H1 (cell line): ENCODE results near the gene NDUFAF7. TPM values are rescaled to one million over a fixed set of nuclear protein-coding genes. Genes with fewer than 3 reads are reported as not detected.

Experiments
- CTCF ChIA-PET: fragments of 300-600 bp; sonication (Branson Sonifier 250); formaldehyde crosslinking; loops from one replicate; lab custom pipeline; 2021; ENCODE audit not compliant: partially characterized antibody; lab: Charles Lee
- POLR2A ChIA-PET: fragments of 300-600 bp; sonication (Branson Sonifier 250); formaldehyde crosslinking; loops from one replicate; lab custom pipeline; 2021; ENCODE audit warnings: inconsistent platforms; ENCODE audit not compliant: partially characterized antibody; lab: Charles Lee
- DNase-seq, 2 experiments: peaks; one replicate each; pipeline versions ENCODE4 v3.0.0 to v3.0.0-alpha.2; 2010 to 2022; ENCODE audit warnings: low spot score in 2 of 2, low read depth in 1 of 2, mixed read lengths in 1 of 2
- FAIRE-seq: peaks from 2 replicates; lab custom pipeline; 2011; peaks lifted over from hg19 to GRCh38; lab: Jason Lieb, UNC
- H2AFZ ChIP-seq: 2 replicates; pipeline ENCODE4 v1.8.1; 2012; ENCODE audit warnings: low read length, inconsistent platforms
- H2AK5ac ChIP-seq: 2 replicates; pipeline ENCODE4 v1.6.1; 2013; ENCODE audit warnings: low read depth, low read length
- H2BK120ac ChIP-seq: replicated peaks from 2 replicates; pipeline ENCODE3; 2013; ENCODE audit warnings: low read depth, low read length, inconsistent platforms
- H2BK12ac ChIP-seq: 2 replicates; pipeline ENCODE4 v1.6.1; 2013; ENCODE audit warnings: low read depth, low read length
- H2BK15ac ChIP-seq: 2 replicates; pipeline ENCODE4 v1.6.1; 2013; ENCODE audit warnings: low read length
- H2BK20ac ChIP-seq: 2 replicates; pipeline ENCODE4 v1.6.1; 2013; ENCODE audit warnings: low read length
- H2BK5ac ChIP-seq: 2 replicates; pipeline ENCODE4 v1.6.1; 2013; ENCODE audit warnings: low read depth, low read length
- H3K14ac ChIP-seq: 2 replicates; pipeline ENCODE4 v1.6.1; 2013; ENCODE audit warnings: inconsistent platforms; ENCODE audit not compliant: insufficient read length
- H3K18ac ChIP-seq: 2 replicates; pipeline ENCODE4 v1.6.1; 2013; ENCODE audit warnings: low read length; ENCODE audit errors: extremely low read depth
- H3K23ac ChIP-seq: 2 replicates; pipeline ENCODE4 v1.6.1; 2013; ENCODE audit warnings: inconsistent platforms; ENCODE audit not compliant: insufficient read length
- H3K23me2 ChIP-seq: 2 replicates; pipeline ENCODE4 v1.6.1; 2013; ENCODE audit warnings: low read depth, low read length
- H3K27ac ChIP-seq: 2 replicates; pipeline ENCODE4 v1.6.1; 2011; ENCODE audit warnings: low read depth, low read length, inconsistent platforms
- H3K27me3 ChIP-seq, 4 experiments: replicated peaks in 1 of 4; 1 replicate in 1 of 4; 2 replicates in 3 of 4; pipeline versions ENCODE4 v1.6.1 to v1.8.1; 2011 to 2013; ENCODE audit warnings: low read length in 3 of 4, mild to moderate bottlenecking in 3 of 4, inconsistent platforms in 2 of 4, mixed read lengths in 2 of 4, moderate library complexity in 1 of 4; ENCODE audit not compliant: control insufficient read depth in 3 of 4, insufficient read depth in 3 of 4; ENCODE audit errors: extremely low read depth in 1 of 4
- H3K36me3 ChIP-seq, 4 experiments: 2 replicates each; pipeline versions ENCODE4 v1.6.1 to v1.8.1; 2011 to 2013; ENCODE audit warnings: mild to moderate bottlenecking in 4 of 4, low read length in 3 of 4, moderate library complexity in 2 of 4, control low read depth in 1 of 4, inconsistent platforms in 1 of 4; ENCODE audit not compliant: insufficient read depth in 4 of 4, control insufficient read depth in 2 of 4
- H3K4ac ChIP-seq: replicated peaks from 2 replicates; pipeline ENCODE3; 2013; ENCODE audit warnings: low read length, low read depth, mixed read lengths, inconsistent platforms; ENCODE audit not compliant: insufficient read length
- H3K4me1 ChIP-seq, 4 experiments: replicated peaks in 1 of 4; 1 replicate in 1 of 4; 2 replicates in 3 of 4; pipeline versions ENCODE4 v1.6.1 to v1.8.1; 2011 to 2013; ENCODE audit warnings: low read length in 3 of 4, inconsistent platforms in 2 of 4, mixed read lengths in 1 of 4; ENCODE audit not compliant: insufficient read depth in 4 of 4, control insufficient read depth in 3 of 4
- H3K4me2 ChIP-seq, 2 experiments: 2 replicates each; pipeline versions ENCODE4 v1.6.1 to v1.8.1; 2011 to 2013; ENCODE audit warnings: low read depth in 2 of 2, low read length in 2 of 2, control low read depth in 1 of 2, inconsistent platforms in 1 of 2, mild to moderate bottlenecking in 1 of 2; ENCODE audit not compliant: insufficient read depth in 1 of 2
- H3K4me3 ChIP-seq, 4 experiments: fragments of 200-600, 300-600 bp in 1 of 4; sonication (generic), shearing (Covaris generic), sonication (Bioruptor Twin) in 1 of 4; 2 replicates each; pipeline versions ENCODE4 v1.5.1 to v1.8.1; 2011 to 2016; ENCODE audit warnings: low read length in 4 of 4, low read depth in 3 of 4, control low read depth in 2 of 4, inconsistent platforms in 2 of 4, mild to moderate bottlenecking in 2 of 4, mixed read lengths in 1 of 4, moderate library complexity in 1 of 4; ENCODE audit not compliant: insufficient read depth in 2 of 4; ENCODE audit errors: extremely low read depth in 1 of 4
- H3K56ac ChIP-seq: replicated peaks from 2 replicates; pipeline ENCODE3; 2013; ENCODE audit warnings: low read depth, mild to moderate bottlenecking, mixed read lengths, low read length, inconsistent platforms; ENCODE audit not compliant: insufficient read length
- H3K79me1 ChIP-seq: 2 replicates; pipeline ENCODE4 v1.6.1; 2013; ENCODE audit warnings: low read depth, low read length, control low read depth
- H3K79me2 ChIP-seq, 2 experiments: 2 replicates each; pipeline versions ENCODE4 v1.6.1 to v1.8.1; 2012 to 2013; ENCODE audit warnings: low read length in 2 of 2, mild to moderate bottlenecking in 2 of 2, inconsistent platforms in 1 of 2; ENCODE audit not compliant: insufficient read depth in 2 of 2, control insufficient read depth in 1 of 2
- H3K9ac ChIP-seq, 4 experiments: replicated peaks in 1 of 4; 1 replicate in 1 of 4; 2 replicates in 3 of 4; pipeline versions ENCODE4 v1.6.1 to v1.8.1; 2011 to 2013; ENCODE audit warnings: low read depth in 3 of 4, low read length in 3 of 4, control low read depth in 2 of 4, mild to moderate bottlenecking in 2 of 4, moderate library complexity in 2 of 4, inconsistent platforms in 1 of 4; ENCODE audit errors: extremely low read depth in 1 of 4
- H3K9me3 ChIP-seq, 2 experiments: 2 replicates each; pipeline versions ENCODE4 v1.6.1 to v1.8.1; 2012 to 2013; ENCODE audit warnings: mild to moderate bottlenecking in 2 of 2, moderate library complexity in 2 of 2, control low read depth in 1 of 2, inconsistent platforms in 1 of 2, low read depth in 1 of 2, low read length in 1 of 2, mixed read lengths in 1 of 2; ENCODE audit not compliant: insufficient read depth in 2 of 2
- H4K20me1 ChIP-seq, 2 experiments: replicated peaks in 1 of 2; 2 replicates each; pipeline versions ENCODE3 to v1.8.1; 2011 to 2013; ENCODE audit warnings: inconsistent platforms in 2 of 2, low read length in 2 of 2, mild to moderate bottlenecking in 1 of 2; ENCODE audit not compliant: insufficient read depth in 2 of 2, control insufficient read depth in 1 of 2
- H4K5ac ChIP-seq: 2 replicates; pipeline ENCODE4 v1.6.1; 2013; ENCODE audit warnings: low read length, low read depth, mixed read lengths, inconsistent platforms; ENCODE audit not compliant: insufficient read length
- H4K8ac ChIP-seq: 2 replicates; pipeline ENCODE4 v1.8.0; 2013; ENCODE audit warnings: mild to moderate bottlenecking, moderate library complexity, low read length, inconsistent platforms; ENCODE audit not compliant: insufficient read depth; ENCODE audit errors: extremely low read depth
- H4K91ac ChIP-seq: replicated peaks from 2 replicates; pipeline ENCODE3; 2013; ENCODE audit warnings: low read length, mixed read lengths, inconsistent platforms; ENCODE audit not compliant: insufficient read length
- BCL11A ChIP-seq, 2 experiments: IDR thresholded peaks; one replicate each; pipeline ENCODE4 v1.6.1; 2011; ENCODE audit warnings: low read depth in 2 of 2, low read length in 2 of 2, mild to moderate bottlenecking in 2 of 2
- CBX5 ChIP-seq: fragments of 300-800, 300-1000 bp; sonication (generic); IDR thresholded peaks from 2 replicates; pipeline ENCODE4 v1.7.1; 2016; ENCODE audit warnings: antibody characterized with exemption, low read length, low read depth
- CTBP2 ChIP-seq: IDR thresholded peaks from 2 replicates; pipeline ENCODE4 v1.7.0; 2011; ENCODE audit warnings: borderline replicate concordance, mild to moderate bottlenecking, moderate library complexity, mixed read lengths, low read length; ENCODE audit not compliant: insufficient read depth, insufficient read length
- NANOG ChIP-seq: IDR thresholded peaks from 2 replicates; pipeline ENCODE4 v1.6.1; 2011; ENCODE audit warnings: low read length, low read depth, mild to moderate bottlenecking, inconsistent platforms; ENCODE audit not compliant: insufficient read depth, poor library complexity, severe bottlenecking
- SAP30 ChIP-seq: fragments of 300-600 bp; sonication (generic); IDR thresholded peaks from 2 replicates; pipeline ENCODE4 v1.7.1; 2012; ENCODE audit warnings: low read length, moderate library complexity, mild to moderate bottlenecking, inconsistent platforms; ENCODE audit not compliant: insufficient read depth, insufficient replicate concordance
- SIN3A ChIP-seq, 2 experiments: IDR thresholded peaks in 1 of 2; conservative IDR thresholded peaks in 1 of 2; 2 replicates each; pipeline ENCODE4 v1.6.1; 2011 to 2012; ENCODE audit warnings: low read length in 2 of 2, improper control_type of control experiment in 1 of 2, low read depth in 1 of 2, mild to moderate bottlenecking in 1 of 2
- SP1 ChIP-seq: IDR thresholded peaks from 2 replicates; pipeline ENCODE4 v1.6.1; 2011; ENCODE audit warnings: low read depth, low read length
- WGBS, 2 experiments: shearing (Covaris generic) in 1 of 2; methylation state at CpG; one replicate each; pipeline versions ENCODE4 v1.1.6 to v1.1.7; 2013 to 2015; ENCODE audit warnings: low lambda C conversion rate in 2 of 2, mixed read lengths in 2 of 2, inconsistent platforms in 1 of 2, low coverage in 1 of 2, missing lambda C conversion rate in 1 of 2; ENCODE audit not compliant: insufficient replicate concordance in 2 of 2, insufficient coverage in 1 of 2, insufficient read length in 1 of 2; ENCODE audit errors: extremely low coverage in 1 of 2, missing lambda C conversion rate in 1 of 2; 5-methylcytosine and 5-hydroxymethylcytosine counted together
- polyA plus RNA-seq, 7 experiments: library from polyadenylated mRNA; depleted of rRNA in 3 of 7; stranded (reverse) in 5 of 7; unstranded in 2 of 7; fragments of >200 nt in 5 of 7; fragments of 200-250 nt in 2 of 7; gene quantifications; 1 replicate in 5 of 7; 2 replicates in 1 of 7; 4 replicates in 1 of 7; pipeline versions ENCODE4 v1.2.1 to v1.2.3, GENCODE V29; 2011 to 2013; ENCODE audit warnings: missing spikeins in 2 of 7, mixed read lengths in 2 of 7
- total RNA-seq: library from RNA; stranded (reverse); fragmentation: NEBNext Ultra II Directional; extraction: Animal tissue kit (Norgen Biotek cat#: 25700); gene quantifications from 2 replicates; pipeline ENCODE4 v1.2.1, GENCODE V29; 2021

The NDUFAF7 gene
- total and polyA plus RNA-seq, 2 of the 8 experiments (the other 6 are each of a cell fraction or from before 2014, with no cell fraction given), result 50.2 to 56.0 TPM

GRCh38 chr2:37276291-37276690 lies 44.8 kb downstream of the NDUFAF7 start:
- POLR2A ChIA-PET, result no interaction called here
- Histone ChIP-seq H3K14ac (no peak overlapping the region), H4K5ac (no peak overlapping the region), H3K79me1 (no peaks in the 10 kb centered on the region), H3K23ac (no peak overlapping the region), H3K18ac (no peak overlapping the region), H4K91ac (no peak overlapping the region), H4K20me1 (no peaks in the 10 kb centered on the region), H2AFZ (no peak overlapping the region), H4K8ac (no peak overlapping the region), H3K9ac (no peak overlapping the region), H2BK20ac (no peak overlapping the region), H3K4me2 (no peak overlapping the region), H3K4ac (no peak overlapping the region), H3K36me3 (peaks cover 2 to 70% (median 22%) of the 10 kb centered on the region in 4 experiments; a peak in 6 of 8 replicates), H3K27me3 (no peaks in the 10 kb centered on the region), H3K79me2 (no peaks in the 10 kb centered on the region), H2BK12ac (no peak overlapping the region), H3K23me2 (no peaks in the 10 kb centered on the region), H3K27ac (no peak overlapping the region), H2AK5ac (no peak overlapping the region), H3K4me1 (peaks cover 0 to 7% (median 2%) of the 10 kb centered on the region in 4 experiments; a peak in 4 of 7 replicates), H3K4me3 (no peak overlapping the region), H3K9me3 (no peaks in the 10 kb centered on the region), H2BK15ac (no peak overlapping the region), H2BK5ac (no peak overlapping the region), H3K56ac (no peak overlapping the region), H2BK120ac (no peak overlapping the region)
- TF ChIP-seq NANOG (no peak), CTBP2 (no peak), SAP30 (no peak), SIN3A (conservative IDR thresholded peaks at IDR 0.05 in 1 of 2, IDR thresholded peaks at IDR 0.05 in 1 of 2; ENCODE audit: low read depth in 1 of 2, low read length in 2 of 2) (no peak), SP1 (no peak), BCL11A (IDR thresholded peaks at IDR 0.05; ENCODE audit: low read depth in 2 of 2, low read length in 2 of 2) (no peak), CBX5 (no peak)
- no peak for FAIRE-seq
- CTCF ChIA-PET, result no interaction called here
- no peak for DNase-seq
- 91% methylated on average over 2 of the region's 2 CpGs; no CpG with 5 or more reads in 1 of the 2 experiments for WGBS, 2 experiments
